CD8-positive, alpha-beta memory T cell (primary cell): ENCODE results near the gene MYO5B. TPM values are rescaled to one million over a fixed set of nuclear protein-coding genes. Genes with fewer than 3 reads are reported as not detected.
"Not testable (repeated sequence)": the region's sequence is repeated elsewhere in the genome, so short reads cannot be mapped to it uniquely, and the experiment has no call there.

ENCODE experiments used
- CTCF ChIA-PET: fragments of 350-600 bp; sonication (Branson Sonifier 250); formaldehyde crosslinking; loops from one replicate; lab custom pipeline; 2021; ENCODE audit warnings: antibody characterized with exemption; lab: Charles Lee
- POLR2A ChIA-PET: fragments of 350-600 bp; sonication (Branson Sonifier 250); formaldehyde crosslinking; loops from one replicate; lab custom pipeline; 2021; ENCODE audit warnings: antibody characterized with exemption; lab: Charles Lee
- DNase-seq, 5 donors: peaks; one replicate each; pipeline versions ENCODE4 v3.0.0 to v3.0.0-alpha.2; 2020 to 2022; ENCODE audit warnings: mixed read lengths in 1 of 5
- H3K27ac ChIP-seq: one replicate; pipeline ENCODE4 v1.7.0; 2013; ENCODE audit warnings: low read depth, mild to moderate bottlenecking, low read length, moderate library complexity
- H3K27me3 ChIP-seq: 2 replicates; pipeline ENCODE4 v1.7.0; 2013; ENCODE audit warnings: low read length, mild to moderate bottlenecking; ENCODE audit not compliant: insufficient read depth, poor library complexity, severe bottlenecking
- H3K36me3 ChIP-seq: 2 replicates; pipeline ENCODE4 v1.7.0; 2013; ENCODE audit warnings: mild to moderate bottlenecking, low read length, moderate library complexity; ENCODE audit not compliant: insufficient read depth
- H3K4me1 ChIP-seq: 2 replicates; pipeline ENCODE4 v1.7.0; 2013; ENCODE audit warnings: mild to moderate bottlenecking, low read length, moderate library complexity; ENCODE audit not compliant: insufficient read depth
- H3K4me3 ChIP-seq: 2 replicates; pipeline ENCODE4 v1.7.0; 2013; ENCODE audit warnings: mild to moderate bottlenecking, low read length
- H3K9me3 ChIP-seq: 2 replicates; pipeline ENCODE4 v1.7.0; 2013; ENCODE audit warnings: mild to moderate bottlenecking, low read length
- H3K27ac Mint-ChIP-seq, 8 donors: one replicate each; pipeline ENCODE4 v1.8.0; 2020 to 2021; ENCODE audit warnings: mixed read lengths in 8 of 8, mild to moderate bottlenecking in 6 of 8, inconsistent platforms in 3 of 8, moderate library complexity in 3 of 8
- H3K27me3 Mint-ChIP-seq, 2 donors: one replicate each; pipeline ENCODE4 v1.8.0; 2020 to 2021; ENCODE audit warnings: mixed read lengths in 2 of 2, mild to moderate bottlenecking in 1 of 2, moderate library complexity in 1 of 2
- H3K36me3 Mint-ChIP-seq, 3 donors: one replicate each; pipeline ENCODE4 v1.8.0; 2020 to 2021; ENCODE audit warnings: mixed read lengths in 3 of 3, inconsistent platforms in 1 of 3, mild to moderate bottlenecking in 1 of 3
- H3K4me1 Mint-ChIP-seq, 3 donors: one replicate each; pipeline ENCODE4 v1.8.0; 2020 to 2021; ENCODE audit warnings: mixed read lengths in 3 of 3, inconsistent platforms in 1 of 3, mild to moderate bottlenecking in 1 of 3
- H3K4me3 Mint-ChIP-seq, 7 donors: one replicate each; pipeline ENCODE4 v1.8.0; 2020 to 2021; ENCODE audit warnings: mixed read lengths in 7 of 7, mild to moderate bottlenecking in 6 of 7, moderate library complexity in 4 of 7, inconsistent platforms in 2 of 7
- H3K9me3 Mint-ChIP-seq, 5 donors: one replicate each; pipeline ENCODE4 v1.8.0; 2020 to 2022; ENCODE audit warnings: mixed read lengths in 5 of 5, mild to moderate bottlenecking in 3 of 5, moderate library complexity in 2 of 5, inconsistent platforms in 1 of 5
- polyA plus RNA-seq: library from polyadenylated mRNA; unstranded; fragments of 300-500 nt; fragmentation: Illumina TruSeq; gene quantifications from one replicate; pipeline ENCODE4 v1.2.3, GENCODE V29; 2021
- total RNA-seq, 2 experiments: library from RNA; stranded (reverse); gene quantifications; one replicate each; pipeline ENCODE4 v1.2.3, GENCODE V29; 2021

MYO5B gene
- total and polyA plus RNA-seq, 3 experiments from 2014 or later: 0.07 to 0.11 TPM; not detected in 1

- CTCF ChIA-PET: no interaction called here
- no peaks in the 10 kb centered on the region for H3K4me1 Mint-ChIP-seq
Observed at GRCh38 chr18:49901862-49902340, 293.0 kb downstream of the MYO5B start.

GRCh38 chr18:49899657-49900330, 295.2 kb downstream of the MYO5B start:
- H3K27ac ChIP-seq: no peak overlapping the region
- H3K9me3 ChIP-seq: no peaks in the 10 kb centered on the region
- H3K4me3 ChIP-seq: no peak overlapping the region
- no peak overlapping the region for H3K27ac Mint-ChIP-seq
- H3K9me3 Mint-ChIP-seq: no peaks in the 10 kb centered on the region
- no peaks in the 10 kb centered on the region for H3K4me1 Mint-ChIP-seq
- H3K27me3 ChIP-seq: no peaks in the 10 kb centered on the region
- no peaks in the 10 kb centered on the region for H3K36me3 ChIP-seq
- ChIA-PET POLR2A (no interaction called here), CTCF (interaction anchor here (0.5 kb wide), 1 partner anchor 303 kb away, joined by 5 read pairs; no protein-coding TSS in a partner anchor)
- no peak overlapping the region for H3K4me3 Mint-ChIP-seq
- H3K27me3 Mint-ChIP-seq: peaks cover 11 to 28% of the 10 kb centered on the region in 2 donors
- DNase-seq: no peak
- no peaks in the 10 kb centered on the region for H3K36me3 Mint-ChIP-seq
- H3K4me1 ChIP-seq: no peaks in the 10 kb centered on the region

More at GRCh38 chr18:49901862-49902340, 293.0 kb downstream of the MYO5B start:
- no peaks in the 10 kb centered on the region for H3K9me3 ChIP-seq
- no peaks in the 10 kb centered on the region for H3K36me3 Mint-ChIP-seq
- no peaks in the 10 kb centered on the region for H3K36me3 ChIP-seq
- no peaks in the 10 kb centered on the region for H3K9me3 Mint-ChIP-seq
- H3K27ac Mint-ChIP-seq: no peak overlapping the region
- no peak for DNase-seq
- peaks cover 18 to 21% of the 10 kb centered on the region in 2 donors for H3K27me3 Mint-ChIP-seq
- no peak overlapping the region for H3K27ac ChIP-seq
- POLR2A ChIA-PET: no interaction called here
- no peak overlapping the region for H3K4me3 ChIP-seq
- H3K27me3 ChIP-seq: no peaks in the 10 kb centered on the region
- H3K4me3 Mint-ChIP-seq: no peak overlapping the region
- H3K4me1 ChIP-seq: no peaks in the 10 kb centered on the region

- Mint-ChIP-seq H3K27ac (no peak overlapping the region), H3K4me3 (no peak overlapping the region), H3K36me3 (no peaks in the 10 kb centered on the region), H3K9me3 (no peaks in the 10 kb centered on the region), H3K27me3 (peaks cover 10 to 32% of the 10 kb centered on the region in 2 donors), H3K4me1 (no peaks in the 10 kb centered on the region)
- H3K4me1 ChIP-seq: no peaks in the 10 kb centered on the region
- ChIA-PET CTCF (interaction anchor here (1.1 kb wide), 1 partner anchor 458 kb away, joined by 3 read pairs; no protein-coding TSS in a partner anchor), POLR2A (no interaction called here)
- H3K36me3 ChIP-seq: no peaks in the 10 kb centered on the region
- peak; percentile 37 to 67 (median 48) for DNase-seq
- H3K27ac ChIP-seq: no peak overlapping the region
- H3K4me3 ChIP-seq: no peak overlapping the region
- no peaks in the 10 kb centered on the region for H3K27me3 ChIP-seq
- H3K9me3 ChIP-seq: no peaks in the 10 kb centered on the region
Observed at GRCh38 chr18:49898421-49898820, 296.5 kb downstream of the MYO5B start.

- no peaks in the 10 kb centered on the region for H3K36me3 Mint-ChIP-seq
- H3K27me3 Mint-ChIP-seq: peaks cover 15 to 31% of the 10 kb centered on the region in 2 donors
- ChIA-PET CTCF (no interaction called here), POLR2A (no interaction called here)
- DNase-seq: no peak
- Histone ChIP-seq H3K9me3 (no peaks in the 10 kb centered on the region), H3K36me3 (no peaks in the 10 kb centered on the region), H3K27ac (no peak overlapping the region), H3K27me3 (no peaks in the 10 kb centered on the region), H3K4me3 (no peak overlapping the region), H3K4me1 (no peaks in the 10 kb centered on the region)
- no peak overlapping the region for H3K27ac Mint-ChIP-seq
- H3K4me1 Mint-ChIP-seq: no peaks in the 10 kb centered on the region
- no peak overlapping the region for H3K4me3 Mint-ChIP-seq
- no peaks in the 10 kb centered on the region for H3K9me3 Mint-ChIP-seq
Observed at GRCh38 chr18:49894517-49895226, 300.3 kb downstream of the MYO5B start.

GRCh38 chr18:49893036-49893435, 301.9 kb downstream of the MYO5B start:
- no peaks in the 10 kb centered on the region for H3K27me3 ChIP-seq
- H3K9me3 ChIP-seq: no peaks in the 10 kb centered on the region
- ChIA-PET POLR2A (no interaction called here), CTCF (no interaction called here)
- H3K27ac ChIP-seq: no peak overlapping the region
- H3K9me3 Mint-ChIP-seq: no peaks in the 10 kb centered on the region
- no peak overlapping the region for H3K4me3 ChIP-seq
- H3K36me3 ChIP-seq: no peaks in the 10 kb centered on the region
- no peak overlapping the region for H3K27ac Mint-ChIP-seq
- no peaks in the 10 kb centered on the region for H3K4me1 Mint-ChIP-seq
- no peak for DNase-seq
- no peaks in the 10 kb centered on the region for H3K4me1 ChIP-seq
- peaks cover 17 to 36% of the 10 kb centered on the region in 2 donors for H3K27me3 Mint-ChIP-seq
- no peak overlapping the region for H3K4me3 Mint-ChIP-seq
- H3K36me3 Mint-ChIP-seq: no peaks in the 10 kb centered on the region

- H3K4me3 ChIP-seq: no peak overlapping the region
- H3K27me3 Mint-ChIP-seq: peaks cover 17 to 38% of the 10 kb centered on the region in 2 donors
- no peak for DNase-seq
- H3K36me3 Mint-ChIP-seq: no peaks in the 10 kb centered on the region
- H3K27ac ChIP-seq: no peak overlapping the region
- H3K27me3 ChIP-seq: no peaks in the 10 kb centered on the region
- no peak overlapping the region for H3K27ac Mint-ChIP-seq
- H3K4me3 Mint-ChIP-seq: no peak overlapping the region
- H3K4me1 Mint-ChIP-seq: no peaks in the 10 kb centered on the region
- no peaks in the 10 kb centered on the region for H3K9me3 Mint-ChIP-seq
- H3K9me3 ChIP-seq: no peaks in the 10 kb centered on the region
- ChIA-PET CTCF (no interaction called here), POLR2A (no interaction called here)
- H3K4me1 ChIP-seq: no peaks in the 10 kb centered on the region
- H3K36me3 ChIP-seq: no peaks in the 10 kb centered on the region
Observed at GRCh38 chr18:49892148-49892924, 302.6 kb downstream of the MYO5B start.

GRCh38 chr18:49890041-49890440, 304.9 kb downstream of the MYO5B start:
- Mint-ChIP-seq H3K36me3 (no peaks in the 10 kb centered on the region), H3K9me3 (no peaks in the 10 kb centered on the region), H3K27ac (no peak overlapping the region), H3K27me3 (peaks cover 20 to 33% of the 10 kb centered on the region in 2 donors), H3K4me1 (no peaks in the 10 kb centered on the region), H3K4me3 (no peak overlapping the region)
- POLR2A ChIA-PET: no interaction called here
- Histone ChIP-seq H3K4me3 (no peak overlapping the region), H3K27me3 (no peaks in the 10 kb centered on the region), H3K4me1 (no peaks in the 10 kb centered on the region), H3K36me3 (no peaks in the 10 kb centered on the region), H3K27ac (no peak overlapping the region), H3K9me3 (no peaks in the 10 kb centered on the region)
- CTCF ChIA-PET: no interaction called here
- no peak for DNase-seq

GRCh38 chr18:49889552-49889951, 305.4 kb downstream of the MYO5B start:
- H3K4me1 ChIP-seq, H3K27me3 ChIP-seq, H3K9me3 Mint-ChIP-seq, POLR2A ChIA-PET, H3K4me3 Mint-ChIP-seq, CTCF ChIA-PET, H3K9me3 ChIP-seq, H3K4me1 Mint-ChIP-seq, DNase-seq, H3K36me3 Mint-ChIP-seq, H3K36me3 ChIP-seq, H3K4me3 ChIP-seq, H3K27ac ChIP-seq: not testable (repeated sequence)
- Mint-ChIP-seq H3K27me3 (peaks cover 19 to 31% of the 10 kb centered on the region in 2 donors), H3K27ac (peak overlapping the region in 1 of 8 donors; percentile 27)
